Sigmoid colon (tissue), 7 donors: ENCODE measurements around the gene PCYOX1L. TPM values are rescaled to one million over a fixed set of nuclear protein-coding genes. Genes with fewer than 3 reads are reported as not detected.

ENCODE experiments used
- DNase-seq: peaks from one replicate; pipeline ENCODE4 v3.0.0-alpha.2; 2019
- H3K27ac ChIP-seq, 4 donors: fragments of 200-600 bp; sonication (generic); one replicate each; pipeline ENCODE4 v1.5.1; 2016 to 2019; ENCODE audit warnings: mild to moderate bottlenecking in 1 of 4
- H3K27me3 ChIP-seq, 3 donors: fragments of 200-600 bp; sonication (generic); one replicate each; pipeline ENCODE4 v1.5.1; 2019; ENCODE audit warnings: mild to moderate bottlenecking in 1 of 3
- H3K36me3 ChIP-seq, 4 donors: fragments of 200-600 bp; sonication (generic); one replicate each; pipeline ENCODE4 v1.5.1; 2016 to 2019
- H3K4me1 ChIP-seq, 4 donors: fragments of 200-600 bp; sonication (generic); one replicate each; pipeline ENCODE4 v1.5.1; 2017 to 2019
- H3K4me3 ChIP-seq, 4 donors: fragments of 200-600 bp; sonication (generic); one replicate each; pipeline ENCODE4 v1.5.1; 2017 to 2019; ENCODE audit warnings: mild to moderate bottlenecking in 2 of 4, moderate library complexity in 1 of 4
- H3K9me3 ChIP-seq, 4 donors: fragments of 200-600 bp in 3 of 4; sonication (generic) in 3 of 4; one replicate each; pipeline versions ENCODE4 v1.5.1 to v1.6.1; 2013 to 2019
- EP300 ChIP-seq, 4 donors: sonication (generic); formaldehyde crosslinking; IDR thresholded peaks; one replicate each; pipeline ENCODE4 v1.6.1; 2017; ENCODE audit warnings: antibody characterized with exemption in 4 of 4
- POLR2A ChIP-seq, 2 donors: fragments of 450-650 bp; IDR thresholded peaks; one replicate each; pipeline ENCODE4 v1.6.1; 2016; ENCODE audit warnings: antibody characterized with exemption in 2 of 2, mild to moderate bottlenecking in 2 of 2, moderate library complexity in 2 of 2
- POLR2AphosphoS5 ChIP-seq, 4 donors: sonication (generic); formaldehyde crosslinking; IDR thresholded peaks; one replicate each; pipeline ENCODE4 v1.6.1; 2017; ENCODE audit warnings: antibody characterized with exemption in 4 of 4
- WGBS, 2 donors: extraction: QIAGEN DNeasy Blood & Tissue Kit; methylation state at CpG; one replicate each; pipeline ENCODE4 v1.1.7; 2013; 5-methylcytosine and 5-hydroxymethylcytosine counted together
- intact Hi-C: fragments of 100-400 bp; cut with DNase I; formaldehyde crosslinking; loops from one replicate; pipeline ENCODE4 v1.15.1; 2023
- polyA plus RNA-seq, 3 donors: library from polyadenylated mRNA; stranded (reverse); fragments of 200-250 nt; gene quantifications; one replicate each; pipeline ENCODE4 v1.2.3, GENCODE V29; 2013
- total RNA-seq, 4 donors: library from RNA; depleted of rRNA; stranded (reverse); fragments of >200 nt; gene quantifications; one replicate each; pipeline ENCODE4 v1.1.0, GENCODE V29; 2016
- TF ChIP-seq, protein P1 (sequence below), 4 experiments: fragments of 450-650 bp in 3 of 4; fragments of 200-600 bp in 1 of 4; IDR thresholded peaks; one replicate each; pipeline ENCODE4 v1.5.1; 2016 to 2019; ENCODE audit warnings: antibody characterized with exemption in 4 of 4, mild to moderate bottlenecking in 3 of 4, moderate library complexity in 2 of 4
- donor health status: healthy with polysubstance abuse.
- donor health status: Bipolar disorder and iron deficiency.
- donor health status: healthy.

Gene PCYOX1L, protein sequence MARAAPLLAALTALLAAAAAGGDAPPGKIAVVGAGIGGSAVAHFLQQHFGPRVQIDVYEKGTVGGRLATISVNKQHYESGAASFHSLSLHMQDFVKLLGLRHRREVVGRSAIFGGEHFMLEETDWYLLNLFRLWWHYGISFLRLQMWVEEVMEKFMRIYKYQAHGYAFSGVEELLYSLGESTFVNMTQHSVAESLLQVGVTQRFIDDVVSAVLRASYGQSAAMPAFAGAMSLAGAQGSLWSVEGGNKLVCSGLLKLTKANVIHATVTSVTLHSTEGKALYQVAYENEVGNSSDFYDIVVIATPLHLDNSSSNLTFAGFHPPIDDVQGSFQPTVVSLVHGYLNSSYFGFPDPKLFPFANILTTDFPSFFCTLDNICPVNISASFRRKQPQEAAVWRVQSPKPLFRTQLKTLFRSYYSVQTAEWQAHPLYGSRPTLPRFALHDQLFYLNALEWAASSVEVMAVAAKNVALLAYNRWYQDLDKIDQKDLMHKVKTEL
- total RNA-seq (1 to 10 TPM; 2.5 to 3.9 (median 3.5) TPM), polyA plus RNA-seq (1 to 10 TPM in 2 of 3 donors, under 1 TPM in 1; 0.69 to 7.4 (median 1.2) TPM)

DNA sequence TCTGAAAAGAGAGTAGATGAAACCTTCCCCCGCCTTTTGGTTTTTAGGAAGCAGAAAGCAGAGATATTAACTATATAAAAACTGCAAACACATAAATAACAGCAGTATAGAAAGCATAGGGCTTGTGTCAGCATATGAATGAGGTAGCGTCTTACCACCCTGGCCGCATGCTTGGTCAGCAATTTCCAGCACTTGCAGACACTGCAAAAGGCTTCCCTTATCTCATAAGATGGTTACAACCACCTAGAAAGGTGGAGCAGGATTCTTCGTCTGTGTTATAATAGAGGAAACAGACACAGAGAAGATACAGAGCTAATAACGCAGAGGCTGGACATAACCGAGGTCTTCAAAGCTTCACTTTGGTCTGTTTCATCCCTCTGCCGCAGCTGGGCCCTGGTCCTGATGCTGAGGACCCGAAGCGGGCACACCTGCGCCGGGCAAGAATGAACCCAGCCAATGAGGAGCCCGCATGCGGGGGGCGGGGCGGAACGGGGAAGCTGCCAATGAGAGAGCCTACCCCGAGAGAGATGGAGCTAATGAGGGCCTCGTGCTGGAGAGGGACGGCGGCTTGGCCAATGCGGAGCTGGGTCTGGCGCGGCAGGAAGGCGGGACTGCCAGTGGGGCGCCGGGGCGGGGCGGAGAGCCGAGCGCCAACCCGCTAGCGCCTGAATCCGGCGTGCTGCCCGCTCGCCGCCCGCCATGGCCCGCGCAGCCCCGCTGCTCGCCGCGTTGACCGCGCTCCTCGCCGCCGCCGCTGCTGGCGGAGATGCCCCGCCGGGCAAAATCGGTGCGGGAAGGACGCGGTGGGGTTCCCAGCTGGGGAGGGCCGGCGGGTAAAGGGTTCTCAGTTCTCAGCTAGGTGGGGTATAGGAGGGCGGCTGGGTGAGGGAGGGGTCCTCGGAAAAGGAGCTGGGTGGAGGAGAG is at the start of gene PCYOX1L:
Gene PCYOX1L (plus strand): TSS at position 677 of the 924 bp plus-strand sequence. CDS start 23 bp downstream, at position 700.
- WGBS, 2 donors, result 2% methylated on average over 61 of the region's 61 CpGs
- Histone ChIP-seq H3K27ac (peak within 1 kb of the TSS; percentile 61 to 76 (median 69)), H3K4me1 (peaks cover 0 to 14% (median 11%) of the 10 kb centered on the region in 4 donors), H3K4me3 (peak within 1 kb of the TSS; percentile 48 to 75 (median 57)), H3K36me3 (peaks cover 0 to 20% (median under 1%) of the 10 kb centered on the region in 4 donors), H3K27me3 (no peaks in the 10 kb centered on the region), H3K9me3 (no peaks in the 10 kb centered on the region)
- peak; percentile 98 for DNase-seq
- intact Hi-C loops, result loop anchor here (1.0 kb wide), 1 partner anchor 8 kb away; no protein-coding TSS in a partner anchor
- no peak for TF ChIP-seq POLR2A (IDR thresholded peaks at IDR 0.05)
- TF ChIP-seq EP300 (IDR thresholded peaks at IDR 0.05), result no peak
- TF ChIP-seq, protein P1, sequence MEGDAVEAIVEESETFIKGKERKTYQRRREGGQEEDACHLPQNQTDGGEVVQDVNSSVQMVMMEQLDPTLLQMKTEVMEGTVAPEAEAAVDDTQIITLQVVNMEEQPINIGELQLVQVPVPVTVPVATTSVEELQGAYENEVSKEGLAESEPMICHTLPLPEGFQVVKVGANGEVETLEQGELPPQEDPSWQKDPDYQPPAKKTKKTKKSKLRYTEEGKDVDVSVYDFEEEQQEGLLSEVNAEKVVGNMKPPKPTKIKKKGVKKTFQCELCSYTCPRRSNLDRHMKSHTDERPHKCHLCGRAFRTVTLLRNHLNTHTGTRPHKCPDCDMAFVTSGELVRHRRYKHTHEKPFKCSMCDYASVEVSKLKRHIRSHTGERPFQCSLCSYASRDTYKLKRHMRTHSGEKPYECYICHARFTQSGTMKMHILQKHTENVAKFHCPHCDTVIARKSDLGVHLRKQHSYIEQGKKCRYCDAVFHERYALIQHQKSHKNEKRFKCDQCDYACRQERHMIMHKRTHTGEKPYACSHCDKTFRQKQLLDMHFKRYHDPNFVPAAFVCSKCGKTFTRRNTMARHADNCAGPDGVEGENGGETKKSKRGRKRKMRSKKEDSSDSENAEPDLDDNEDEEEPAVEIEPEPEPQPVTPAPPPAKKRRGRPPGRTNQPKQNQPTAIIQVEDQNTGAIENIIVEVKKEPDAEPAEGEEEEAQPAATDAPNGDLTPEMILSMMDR (IDR thresholded peaks at IDR 0.05), result no peak
- TF ChIP-seq POLR2AphosphoS5 (IDR thresholded peaks at IDR 0.05), result peak in 2 of 4 donors; percentile 35 to 54

DNA sequence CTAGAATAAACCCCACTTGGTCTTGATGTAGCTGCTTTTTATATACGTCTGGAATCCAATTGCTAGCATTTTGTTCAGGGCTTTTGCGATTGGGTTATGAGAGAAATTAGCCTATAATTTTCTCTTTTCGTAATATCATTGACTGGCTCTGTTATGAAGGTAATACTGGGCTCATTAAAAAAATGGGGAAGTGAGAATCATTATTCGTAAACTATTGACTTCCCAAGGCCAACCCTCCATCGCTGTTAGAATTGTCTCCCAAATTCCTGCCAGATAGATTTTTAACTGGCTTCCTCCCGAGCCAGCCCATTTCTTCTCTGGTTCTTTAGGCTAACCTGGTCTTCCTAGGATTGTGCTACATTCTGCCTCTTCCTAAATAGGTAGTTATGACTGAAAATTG is 48.5 kb upstream of the PCYOX1L start:
- DNase-seq, result no peak
- Histone ChIP-seq H3K36me3 (no peaks in the 10 kb centered on the region), H3K4me3 (no peak overlapping the region), H3K9me3 (no peaks in the 10 kb centered on the region), H3K27ac (no peak overlapping the region), H3K4me1 (no peaks in the 10 kb centered on the region), H3K27me3 (no peaks in the 10 kb centered on the region)
- 81 to 88% methylated on average over 6 of the region's 6 CpGs for WGBS, 2 donors
- TF ChIP-seq POLR2A (IDR thresholded peaks at IDR 0.05) (no peak), POLR2AphosphoS5 (IDR thresholded peaks at IDR 0.05) (no peak), EP300 (IDR thresholded peaks at IDR 0.05) (no peak)
- TF ChIP-seq, protein P1 (IDR thresholded peaks at IDR 0.05), result no peak
- intact Hi-C loops, result no loop called here

DNA sequence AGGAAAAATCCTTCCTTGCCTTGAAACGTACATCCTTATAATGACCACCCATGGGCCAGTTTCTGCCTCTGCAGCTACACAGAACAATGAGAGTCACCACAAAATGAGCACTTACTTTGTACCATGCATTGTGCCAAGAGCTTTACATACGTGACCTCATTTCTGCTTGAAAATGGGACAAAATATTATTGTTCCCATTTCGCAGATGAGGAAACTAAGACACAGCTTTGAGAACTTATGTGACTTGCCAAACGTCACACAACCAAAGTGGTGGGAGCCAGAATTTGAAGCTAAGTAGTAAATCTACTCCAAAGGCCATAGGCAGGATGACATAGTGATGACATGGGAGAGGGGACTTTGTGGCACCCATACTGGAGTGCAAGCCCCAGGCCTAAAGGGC is 47.4 kb upstream of the PCYOX1L start:
- TF ChIP-seq, protein P1 (IDR thresholded peaks at IDR 0.05), result no peak
- no peak for TF ChIP-seq POLR2A (IDR thresholded peaks at IDR 0.05)
- TF ChIP-seq POLR2AphosphoS5 (IDR thresholded peaks at IDR 0.05), result no peak
- H3K36me3 ChIP-seq, result no peaks in the 10 kb centered on the region
- H3K27ac ChIP-seq, result no peak overlapping the region
- no peak for DNase-seq
- H3K27me3 ChIP-seq, result no peaks in the 10 kb centered on the region
- intact Hi-C loops, result no loop called here
- no peaks in the 10 kb centered on the region for H3K9me3 ChIP-seq
- no peak overlapping the region for H3K4me3 ChIP-seq
- 91 to 93% methylated on average over 4 of the region's 4 CpGs for WGBS, 2 donors
- H3K4me1 ChIP-seq, result no peaks in the 10 kb centered on the region

DNA sequence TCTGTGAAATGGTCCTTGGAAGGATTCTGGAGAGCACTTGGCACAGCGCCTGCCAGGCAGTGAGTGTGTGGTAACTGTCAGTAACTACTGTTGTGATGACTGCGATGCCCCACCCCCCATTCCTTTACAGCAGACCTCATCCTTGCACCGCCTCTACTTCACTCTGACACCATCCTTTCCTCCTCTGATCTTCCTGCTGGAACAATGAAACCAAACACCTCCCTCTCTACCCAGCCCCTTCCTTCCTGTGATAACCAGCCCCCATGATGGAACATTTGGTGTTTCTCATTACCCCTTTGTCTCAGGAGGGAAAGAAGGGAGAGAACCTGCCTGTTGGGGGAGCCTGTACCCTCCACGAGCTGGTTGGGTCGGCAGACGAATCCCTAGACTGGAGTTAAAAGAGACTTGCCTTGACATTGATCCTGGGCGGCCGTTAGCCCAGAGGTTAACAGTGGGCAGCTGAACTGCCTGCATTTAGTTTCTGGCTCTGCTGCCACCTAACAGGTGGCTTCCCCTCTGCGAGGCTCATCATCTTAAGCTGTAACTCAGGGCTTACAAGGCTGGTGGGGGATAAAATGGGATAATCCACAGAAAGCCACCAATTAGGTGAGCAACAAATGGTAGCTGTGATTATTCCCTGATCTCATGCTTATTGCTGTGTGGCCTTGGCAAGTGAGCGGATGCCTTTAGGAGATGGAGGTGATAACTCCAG is 46.7 kb upstream of the PCYOX1L start:
- intact Hi-C loops, result no loop called here
- TF ChIP-seq, protein P1 (IDR thresholded peaks at IDR 0.05), result no peak
- TF ChIP-seq POLR2A (IDR thresholded peaks at IDR 0.05), result no peak
- no peak for TF ChIP-seq EP300 (IDR thresholded peaks at IDR 0.05)
- TF ChIP-seq POLR2AphosphoS5 (IDR thresholded peaks at IDR 0.05), result no peak
- no peaks in the 10 kb centered on the region for H3K4me1 ChIP-seq
- H3K36me3 ChIP-seq, result no peaks in the 10 kb centered on the region
- H3K27me3 ChIP-seq, result no peaks in the 10 kb centered on the region
- 67 to 81% methylated on average over 10 of the region's 10 CpGs for WGBS, 2 donors
- H3K27ac ChIP-seq, result no peak overlapping the region
- H3K9me3 ChIP-seq, result no peaks in the 10 kb centered on the region
- DNase-seq, result no peak
- H3K4me3 ChIP-seq, result no peak overlapping the region
